H4 (cell line): Measurements from ENCODE around the gene ZNF705A. TPM values are rescaled to one million over a fixed set of nuclear protein-coding genes. Genes with fewer than 3 reads are reported as not detected.
"Not testable (repeated sequence)": the region's sequence is repeated elsewhere in the genome, so short reads cannot be mapped to it uniquely, and the experiment has no call there.

ENCODE experiments used
- DNase-seq: peaks from one replicate; pipeline ENCODE4 v3.0.0-alpha.2; 2015; ENCODE audit warnings: low spot score
- total RNA-seq: library from RNA; depleted of rRNA; stranded (reverse); fragments of >200 nt; shearing (Covaris generic); gene quantifications from 2 replicates; pipeline ENCODE4 v1.2.3, GENCODE V29; 2014; rRNA removed

ZNF705A gene
- total RNA-seq: not detected in 2 replicates

GRCh38 chr12:8156845-8157244 lies at the start of gene ZNF705A:
TSS of gene ZNF705A (plus strand) at chr12:8157015. CDS start at chr12:8172626, 15,611 bp downstream.
- DNase-seq: peak; percentile 68

- peak; percentile 71 for DNase-seq
Observed at GRCh38 chr12:8108808-8109398, 47.9 kb upstream of the ZNF705A start.

- DNase-seq: not testable (repeated sequence)
Observed at GRCh38 chr12:8113117-8113516, 43.7 kb upstream of the ZNF705A start.

DNA sequence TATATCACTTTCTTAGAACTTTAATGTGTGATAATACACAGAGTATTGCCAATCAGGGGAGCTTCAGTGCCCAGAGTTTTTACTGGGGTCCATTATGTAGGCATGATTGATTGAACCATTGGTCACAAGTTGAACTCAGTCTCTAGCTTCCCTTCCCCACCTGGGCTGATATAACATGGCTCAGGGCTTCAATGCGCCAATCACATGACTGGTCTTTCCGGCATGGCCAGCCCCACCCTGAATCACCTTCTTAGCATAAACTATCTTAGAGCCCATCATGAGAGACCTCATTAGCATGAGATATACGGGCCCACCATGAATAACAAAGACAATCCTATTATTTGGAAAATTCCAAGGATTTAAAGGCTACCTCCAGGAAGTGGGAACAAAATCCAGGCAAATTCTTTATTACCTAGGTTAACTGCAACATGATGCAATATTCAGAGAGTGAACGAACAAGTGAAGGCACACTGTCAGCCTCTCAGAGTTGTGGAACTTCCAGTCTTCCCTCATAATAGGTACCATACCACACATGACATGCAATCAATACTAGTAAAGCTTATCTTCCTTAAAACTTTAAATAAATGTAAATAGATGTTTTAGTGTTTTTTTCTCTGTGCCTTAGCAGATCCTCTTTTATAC lies 36.6 kb upstream of the ZNF705A start:
- no peak for DNase-seq

- DNase-seq: no peak
Observed at GRCh38 chr12:8123124-8123912, 33.5 kb upstream of the ZNF705A start, which contains the start of gene CLEC4A. TSS of gene CLEC4A (plus strand) at chr12:8123617. CDS start at chr12:8123879, 262 bp downstream.

DNA sequence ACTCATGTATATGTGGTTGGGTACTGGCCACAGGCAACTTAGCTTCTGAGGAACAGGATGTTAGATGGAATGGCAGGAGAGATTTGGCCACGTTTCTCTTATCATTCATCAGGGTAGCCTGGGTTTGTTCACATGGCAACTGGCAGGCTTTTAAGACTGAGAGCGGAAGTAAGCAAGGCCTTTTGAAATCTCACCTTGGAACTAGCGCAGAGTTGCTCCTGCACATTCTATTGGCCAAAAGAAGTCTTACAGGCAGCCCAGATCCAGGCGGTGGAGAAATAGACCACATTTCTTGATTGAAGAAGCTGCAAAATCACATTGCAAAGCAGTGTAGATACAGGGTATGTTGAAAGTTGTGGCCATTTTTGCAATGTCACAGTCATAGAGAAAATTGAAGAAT lies 29.7 kb upstream of the ZNF705A start:
- DNase-seq: no peak

GRCh38 chr12:8133636-8134397 lies 23.0 kb upstream of the ZNF705A start:
- not testable (repeated sequence) for DNase-seq

DNA sequence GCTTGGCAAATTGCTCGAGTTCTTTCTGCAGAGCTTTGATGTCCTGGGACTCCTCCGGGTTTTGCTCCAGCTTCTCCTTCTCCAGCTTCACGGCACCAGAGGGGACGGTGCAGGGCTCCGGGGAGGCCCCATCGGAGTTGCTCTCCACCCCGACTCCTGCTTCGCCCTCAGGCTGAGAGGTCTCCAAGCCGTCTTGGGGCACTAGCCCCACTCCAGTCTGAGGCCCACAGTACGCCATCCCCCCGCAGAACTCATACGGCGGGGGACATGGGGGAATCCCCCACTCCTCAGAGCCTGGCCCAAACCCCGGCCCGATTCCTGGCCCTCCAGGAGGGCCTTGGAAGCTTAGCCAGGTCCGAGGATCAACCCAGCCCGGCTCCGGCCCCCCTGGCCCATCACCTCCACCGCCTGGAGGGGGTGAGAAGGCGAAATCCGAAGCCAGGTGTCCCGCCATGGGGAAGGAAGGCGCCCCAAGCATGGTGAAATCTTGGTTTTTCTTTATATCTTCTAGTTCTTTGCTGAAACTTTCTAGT lies 22.4 kb upstream of the ZNF705A start:
- DNase-seq: not testable (repeated sequence)

DNA sequence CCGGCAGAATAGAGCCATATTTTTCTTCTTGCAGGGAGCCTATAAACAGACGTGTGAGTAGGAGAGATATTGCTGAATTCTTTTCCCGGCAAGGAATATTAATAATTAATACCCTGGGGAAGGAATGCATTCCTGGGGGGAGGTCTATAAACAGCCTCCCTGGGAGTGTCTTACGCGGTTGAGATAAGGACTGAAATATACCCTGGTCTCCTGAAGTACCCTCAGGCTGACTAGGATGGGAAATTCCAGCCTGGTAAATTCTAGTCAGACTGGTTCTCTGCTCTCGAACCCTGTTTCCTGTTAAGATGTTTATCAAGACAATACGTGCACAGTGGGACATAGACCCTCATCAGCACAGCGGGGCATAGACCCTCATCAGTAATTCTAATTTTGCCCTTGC lies 15.2 kb upstream of the ZNF705A start:
- not testable (repeated sequence) for DNase-seq

DNA sequence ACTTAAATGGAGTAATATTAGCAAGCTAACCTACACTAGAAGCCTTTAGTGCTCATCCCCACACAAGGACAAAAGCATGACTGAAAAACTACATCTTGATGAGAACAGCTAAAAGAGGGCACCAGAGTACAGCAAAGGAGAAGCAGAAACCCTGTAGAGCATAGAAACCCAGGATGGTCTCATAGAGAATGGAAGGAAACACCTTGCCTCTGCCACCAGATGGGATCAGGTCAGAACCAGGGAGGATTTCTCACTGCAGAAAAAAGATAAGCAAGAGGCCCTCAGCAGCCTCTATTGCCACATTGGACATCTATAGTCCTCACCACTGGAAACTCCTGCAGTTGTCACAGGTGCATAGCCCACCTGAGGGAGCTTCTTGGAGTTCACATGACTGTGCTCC lies 13.6 kb upstream of the ZNF705A start:
- no peak for DNase-seq

GRCh38 chr12:8145754-8146441 lies 10.9 kb upstream of the ZNF705A start:
- peak; percentile 76 for DNase-seq

DNA sequence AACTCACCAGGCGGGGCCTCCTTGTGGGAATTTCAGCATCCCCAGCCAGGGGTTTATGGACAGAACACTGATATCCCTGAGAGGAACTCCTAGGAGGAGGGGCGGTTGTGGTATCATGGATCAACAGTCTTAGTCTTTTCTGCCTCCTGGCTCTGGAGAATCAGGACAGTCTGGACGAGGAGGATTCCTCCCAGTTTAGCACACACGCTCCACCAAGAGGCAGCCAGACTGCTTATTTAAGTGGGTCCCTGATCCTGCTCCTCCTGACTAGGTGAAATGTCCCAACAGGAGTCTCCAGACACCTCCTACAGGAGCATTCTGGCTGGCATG lies 10.4 kb upstream of the ZNF705A start:
- DNase-seq: no peak

DNA sequence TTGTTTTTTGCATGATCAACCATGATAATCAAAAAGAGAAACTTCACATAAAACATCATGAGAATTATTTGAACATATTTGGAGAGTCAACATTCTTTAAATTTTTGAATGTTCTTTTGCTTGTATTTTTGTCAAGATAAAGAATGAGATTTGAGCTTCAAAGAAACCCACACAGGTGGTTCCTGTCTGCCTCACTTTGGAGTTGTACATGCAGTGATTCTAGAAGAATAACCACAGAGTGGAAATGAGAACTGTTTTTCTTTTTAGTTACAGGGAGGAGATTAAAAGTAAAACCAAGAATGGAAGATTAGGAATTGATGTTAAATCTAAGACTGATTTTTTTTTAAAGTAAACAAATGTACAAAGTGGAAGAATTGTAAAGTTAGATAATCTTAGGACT lies 2.3 kb upstream of the ZNF705A start:
- DNase-seq: no peak

GRCh38 chr12:8156416-8156815 lies 399 bp upstream of the ZNF705A start:
- DNase-seq: no peak

GRCh38 chr12:8157484-8158198 lies 826 bp downstream of the ZNF705A start:
- DNase-seq: no peak

DNA sequence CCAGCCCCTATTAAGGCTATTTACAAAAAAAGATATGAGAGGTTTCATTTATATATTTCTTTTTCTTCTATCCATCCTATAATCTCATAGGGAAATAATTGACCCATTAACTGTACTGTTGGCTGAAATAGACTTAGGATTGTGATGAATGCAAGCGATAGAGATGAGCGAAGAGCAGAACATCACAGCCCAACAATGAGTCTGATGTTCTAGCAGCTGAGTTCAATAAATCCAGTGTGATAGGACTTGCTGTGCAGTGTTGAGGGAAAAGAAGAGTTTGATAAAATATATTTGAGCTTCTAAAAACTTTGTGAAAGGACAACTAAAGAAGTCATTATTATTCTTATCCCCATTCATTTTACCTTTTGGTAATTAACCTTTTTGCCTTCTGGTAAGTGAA lies 16.1 kb downstream of the ZNF705A start:
- DNase-seq: not testable (repeated sequence)

DNA sequence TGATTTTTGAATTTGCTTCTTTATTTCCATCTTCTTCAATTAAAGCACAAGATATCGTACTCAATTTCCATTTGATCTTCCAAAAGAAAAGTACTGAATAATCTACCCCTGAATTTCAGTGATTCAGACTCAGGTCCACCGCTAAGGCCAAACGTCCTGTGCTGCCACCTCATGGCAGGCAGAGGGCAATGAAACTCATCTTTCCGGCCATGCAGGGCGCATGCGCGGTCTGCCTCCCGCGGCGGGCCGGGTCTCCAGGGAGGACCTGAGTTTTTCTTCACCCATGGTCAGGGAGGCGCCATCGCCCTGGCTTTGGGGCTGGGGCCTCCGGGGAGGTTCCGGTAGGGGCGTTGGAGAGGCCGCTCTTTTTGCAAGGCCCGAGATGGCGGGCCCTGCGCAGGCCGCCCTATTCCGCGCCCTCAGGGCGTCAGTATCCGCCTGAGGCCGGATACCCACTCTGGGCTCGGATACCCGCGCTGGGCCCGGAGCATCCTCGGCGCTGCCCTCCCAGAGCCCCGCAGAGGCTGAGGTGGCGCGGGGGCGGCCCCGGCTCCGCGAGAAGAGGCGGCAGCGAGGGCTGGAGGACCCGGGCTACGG lies 23.3 kb downstream of the ZNF705A start:
- peak; percentile 81 for DNase-seq

DNA sequence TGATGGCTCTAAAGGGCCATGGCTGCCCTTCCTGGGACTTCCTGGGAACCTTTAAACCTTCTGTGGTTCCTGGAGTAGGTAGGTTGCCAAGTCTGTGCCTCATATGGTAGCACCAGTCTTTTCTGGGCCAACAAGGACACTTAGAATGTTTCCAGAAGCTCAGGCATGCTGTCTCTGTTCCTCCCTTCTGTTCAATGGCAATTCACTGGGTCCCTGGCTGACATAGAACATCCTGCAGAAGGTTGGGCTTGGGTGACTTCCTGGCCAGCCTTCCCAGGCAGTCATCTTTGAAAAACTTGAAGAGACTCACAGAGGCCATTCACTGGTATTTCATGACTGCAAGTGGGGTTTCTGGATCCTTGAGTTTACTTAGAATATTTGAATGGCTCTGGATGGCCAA lies 24.5 kb downstream of the ZNF705A start:
- DNase-seq: not testable (repeated sequence)

- DNase-seq: not testable (repeated sequence)
Observed at GRCh38 chr12:8182923-8183322, 26.1 kb downstream of the ZNF705A start.

- DNase-seq: not testable (repeated sequence)
Observed at GRCh38 chr12:8183346-8183745, 26.5 kb downstream of the ZNF705A start.
